ENCODE measurements around the gene P3H4.

GRCh38 chr17:41754066-41754465 lies 57.7 kb downstream of the P3H4 start:
- TF ChIP-seq ZNF274 (IDR thresholded peaks at IDR 0.05; ENCODE audit: low read depth, low read length) (no peak), YY1 (IDR thresholded peaks at IDR 0.05; ENCODE audit: insufficient read depth, insufficient read length) (no peak), SUZ12 (IDR thresholded peaks at IDR 0.05; ENCODE audit: extremely low read depth, insufficient read depth, insufficient read length) (no peak)

Measured in NT2/D1 (cell line).